SK-N-SH treated with all-trans-retinoic acid at 6 μM for 48 hours (cell line): ENCODE data around the gene UROS.

Experiments
- ATAC-seq: fragments of 200-7000 bp; cut with Tn5 transposase; 3 replicates; pipeline ENCODE4 v1.9.1; 2020; ENCODE audit warnings: mild to moderate bottlenecking, moderate library complexity
- ARNTL ChIP-seq: fragments of 450-650 bp; formaldehyde crosslinking; IDR thresholded peaks from 2 replicates; pipeline ENCODE4 v1.5.0; 2020; ENCODE audit warnings: low read depth, mild to moderate bottlenecking, moderate library complexity, borderline replicate concordance
- BACH2 ChIP-seq: fragments of 250-450 bp; sonication (Bioruptor Pico); IDR thresholded peaks from 2 replicates; pipeline ENCODE4 v1.9.0; 2021; ENCODE audit warnings: mild to moderate bottlenecking, borderline replicate concordance
- CSDC2 ChIP-seq: fragments of 250-450 bp; sonication (Bioruptor Pico); IDR thresholded peaks from 2 replicates; pipeline ENCODE4 v1.5.0; 2020; ENCODE audit warnings: mild to moderate bottlenecking, moderate library complexity
- ESRRG ChIP-seq: fragments of 250-450 bp; sonication (Bioruptor Pico); IDR thresholded peaks from 2 replicates; pipeline ENCODE4 v1.6.1; 2021; ENCODE audit warnings: mild to moderate bottlenecking
- GLIS3 ChIP-seq: fragments of 250-450 bp; sonication (Bioruptor Pico); IDR thresholded peaks from 2 replicates; pipeline ENCODE4 v1.5.0; 2020; ENCODE audit warnings: mild to moderate bottlenecking, moderate library complexity
- ISL1 ChIP-seq: fragments of 250-450 bp; sonication (Bioruptor Pico); IDR thresholded peaks from 2 replicates; pipeline ENCODE4 v2.1.2; 2022; ENCODE audit warnings: mild to moderate bottlenecking, moderate library complexity
- OSR1 ChIP-seq: fragments of 250-450 bp; sonication (Bioruptor Pico); IDR thresholded peaks from 2 replicates; pipeline ENCODE4 v1.8.0; 2022; ENCODE audit warnings: moderate library complexity, mild to moderate bottlenecking, inconsistent platforms
- PPARA ChIP-seq: fragments of 250-450 bp; sonication (Bioruptor Pico); IDR thresholded peaks from 2 replicates; pipeline ENCODE4 v1.5.0; 2020; ENCODE audit warnings: mild to moderate bottlenecking, borderline replicate concordance
- RARB ChIP-seq: fragments of 250-450 bp; sonication (Bioruptor Pico); IDR thresholded peaks from 2 replicates; pipeline ENCODE4 v1.8.0; 2021; ENCODE audit warnings: mild to moderate bottlenecking, moderate library complexity
- SNAI2 ChIP-seq: fragments of 250-450 bp; sonication (Bioruptor Pico); IDR thresholded peaks from 2 replicates; pipeline ENCODE4 v1.5.0; 2020; ENCODE audit warnings: mild to moderate bottlenecking, moderate library complexity
- TCF4 ChIP-seq: fragments of 250-450 bp; sonication (Bioruptor Pico); IDR thresholded peaks from 2 replicates; pipeline ENCODE4 v1.8.0; 2021; ENCODE audit warnings: mild to moderate bottlenecking, moderate library complexity, borderline replicate concordance
- TOX ChIP-seq: fragments of 250-450 bp; sonication (Bioruptor Pico); IDR thresholded peaks from 2 replicates; pipeline ENCODE4 v1.8.0; 2021; ENCODE audit warnings: mild to moderate bottlenecking, moderate library complexity, borderline replicate concordance
- ZC3H10 ChIP-seq: fragments of 250-450 bp; sonication (Bioruptor Pico); IDR thresholded peaks from 2 replicates; pipeline ENCODE4 v1.5.1; 2021; ENCODE audit warnings: mild to moderate bottlenecking, moderate library complexity
- ZFP3 ChIP-seq: fragments of 250-450 bp; sonication (Bioruptor Pico); IDR thresholded peaks from 2 replicates; pipeline ENCODE4 v1.5.0; 2020; ENCODE audit warnings: mild to moderate bottlenecking, moderate library complexity
- ZFP30 ChIP-seq: fragments of 450-650 bp; formaldehyde crosslinking; IDR thresholded peaks from 2 replicates; pipeline ENCODE4 v1.5.0; 2022; ENCODE audit warnings: mild to moderate bottlenecking, moderate library complexity
- ZNF565 ChIP-seq: fragments of 450-650 bp; formaldehyde crosslinking; conservative IDR thresholded peaks from 2 replicates; pipeline ENCODE4 v1.5.0; 2020; ENCODE audit warnings: low read depth, mild to moderate bottlenecking, moderate library complexity
- ZNF8 ChIP-seq: fragments of 450-650 bp; formaldehyde crosslinking; IDR thresholded peaks from 2 replicates; pipeline ENCODE4 v1.5.0; 2020; ENCODE audit warnings: mild to moderate bottlenecking, moderate library complexity
- TF ChIP-seq, protein P1 (sequence below): fragments of 250-450 bp; sonication (Bioruptor Pico); IDR thresholded peaks from 2 replicates; pipeline ENCODE4 v1.8.0; 2021; ENCODE audit warnings: low read depth, mild to moderate bottlenecking, moderate library complexity, borderline replicate concordance
- TF ChIP-seq, protein P2 (sequence below): fragments of 250-450 bp; sonication (Bioruptor Pico); IDR thresholded peaks from 2 replicates; pipeline ENCODE4 v1.8.0; 2020; ENCODE audit warnings: mild to moderate bottlenecking, moderate library complexity, borderline replicate concordance
- TF ChIP-seq, protein P3 (sequence below): fragments of 250-450 bp; sonication (Bioruptor Pico); IDR thresholded peaks from 2 replicates; pipeline ENCODE4 v1.5.1; 2021; ENCODE audit warnings: mild to moderate bottlenecking, moderate library complexity
- TF ChIP-seq, protein P4 (sequence below): fragments of 250-450 bp; sonication (Bioruptor Pico); IDR thresholded peaks from 2 replicates; pipeline ENCODE4 v1.5.1; 2020; ENCODE audit warnings: low read depth, mild to moderate bottlenecking, moderate library complexity

The UROS gene

GRCh38 chr10:125868372-125868975 lies 45.4 kb upstream of the UROS start (continued):
- TF ChIP-seq, protein P1, sequence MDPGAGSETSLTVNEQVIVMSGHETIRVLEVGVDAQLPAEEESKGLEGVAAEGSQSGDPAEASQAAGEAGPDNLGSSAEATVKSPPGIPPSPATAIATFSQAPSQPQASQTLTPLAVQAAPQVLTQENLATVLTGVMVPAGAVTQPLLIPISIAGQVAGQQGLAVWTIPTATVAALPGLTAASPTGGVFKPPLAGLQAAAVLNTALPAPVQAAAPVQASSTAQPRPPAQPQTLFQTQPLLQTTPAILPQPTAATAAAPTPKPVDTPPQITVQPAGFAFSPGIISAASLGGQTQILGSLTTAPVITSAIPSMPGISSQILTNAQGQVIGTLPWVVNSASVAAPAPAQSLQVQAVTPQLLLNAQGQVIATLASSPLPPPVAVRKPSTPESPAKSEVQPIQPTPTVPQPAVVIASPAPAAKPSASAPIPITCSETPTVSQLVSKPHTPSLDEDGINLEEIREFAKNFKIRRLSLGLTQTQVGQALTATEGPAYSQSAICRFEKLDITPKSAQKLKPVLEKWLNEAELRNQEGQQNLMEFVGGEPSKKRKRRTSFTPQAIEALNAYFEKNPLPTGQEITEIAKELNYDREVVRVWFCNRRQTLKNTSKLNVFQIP (CRISPR knock-in tag) = no peak
- TF ChIP-seq ARNTL (CRISPR knock-in tag) = no peak
- no peak for TF ChIP-seq BACH2 (CRISPR knock-in tag)
- no peak for TF ChIP-seq ZNF8 (CRISPR knock-in tag)
- no peak for TF ChIP-seq ZC3H10 (CRISPR knock-in tag)
- TF ChIP-seq PPARA (CRISPR knock-in tag) = no peak
- no peak for TF ChIP-seq ESRRG (CRISPR knock-in tag)
- no peak for TF ChIP-seq ZNF565

DNA sequence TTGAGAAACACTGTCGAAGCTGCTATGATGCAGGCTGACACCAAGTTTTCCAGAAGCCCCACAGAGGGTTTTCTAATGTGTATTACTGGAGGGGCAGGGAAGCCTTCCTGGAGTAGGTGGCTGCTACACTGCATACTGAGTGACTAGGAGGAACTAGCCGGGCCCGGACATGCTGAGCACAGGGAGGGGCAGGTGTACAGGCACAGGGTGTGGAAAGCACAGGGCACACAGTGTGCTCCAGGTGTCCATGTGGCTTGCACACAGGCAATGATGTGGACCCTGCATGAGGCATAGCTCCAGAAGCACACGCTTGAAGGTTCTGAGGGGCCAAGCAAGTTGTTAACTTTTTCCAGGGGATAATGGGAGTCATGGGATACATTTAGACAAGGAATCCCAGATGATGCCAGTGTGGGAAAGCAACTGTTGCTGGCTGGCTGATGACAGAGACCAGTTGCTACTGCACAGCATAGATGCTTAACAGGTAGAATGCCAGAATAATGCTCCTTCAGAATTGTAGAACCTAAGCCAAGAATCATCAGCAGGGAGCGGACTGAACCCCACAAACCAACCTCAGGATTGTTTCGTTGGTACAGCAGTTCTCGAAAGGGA lies 43.5 kb upstream of the UROS start:
- ATAC-seq = no peak
- TF ChIP-seq, protein P2, sequence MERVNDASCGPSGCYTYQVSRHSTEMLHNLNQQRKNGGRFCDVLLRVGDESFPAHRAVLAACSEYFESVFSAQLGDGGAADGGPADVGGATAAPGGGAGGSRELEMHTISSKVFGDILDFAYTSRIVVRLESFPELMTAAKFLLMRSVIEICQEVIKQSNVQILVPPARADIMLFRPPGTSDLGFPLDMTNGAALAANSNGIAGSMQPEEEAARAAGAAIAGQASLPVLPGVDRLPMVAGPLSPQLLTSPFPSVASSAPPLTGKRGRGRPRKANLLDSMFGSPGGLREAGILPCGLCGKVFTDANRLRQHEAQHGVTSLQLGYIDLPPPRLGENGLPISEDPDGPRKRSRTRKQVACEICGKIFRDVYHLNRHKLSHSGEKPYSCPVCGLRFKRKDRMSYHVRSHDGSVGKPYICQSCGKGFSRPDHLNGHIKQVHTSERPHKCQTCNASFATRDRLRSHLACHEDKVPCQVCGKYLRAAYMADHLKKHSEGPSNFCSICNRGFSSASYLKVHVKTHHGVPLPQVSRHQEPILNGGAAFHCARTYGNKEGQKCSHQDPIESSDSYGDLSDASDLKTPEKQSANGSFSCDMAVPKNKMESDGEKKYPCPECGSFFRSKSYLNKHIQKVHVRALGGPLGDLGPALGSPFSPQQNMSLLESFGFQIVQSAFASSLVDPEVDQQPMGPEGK (CRISPR knock-in tag) = no peak
- TF ChIP-seq CSDC2 (CRISPR knock-in tag) (no peak), BACH2 (CRISPR knock-in tag) (no peak), ZFP3 (CRISPR knock-in tag) (no peak), TCF4 (CRISPR knock-in tag) (no peak)

DNA sequence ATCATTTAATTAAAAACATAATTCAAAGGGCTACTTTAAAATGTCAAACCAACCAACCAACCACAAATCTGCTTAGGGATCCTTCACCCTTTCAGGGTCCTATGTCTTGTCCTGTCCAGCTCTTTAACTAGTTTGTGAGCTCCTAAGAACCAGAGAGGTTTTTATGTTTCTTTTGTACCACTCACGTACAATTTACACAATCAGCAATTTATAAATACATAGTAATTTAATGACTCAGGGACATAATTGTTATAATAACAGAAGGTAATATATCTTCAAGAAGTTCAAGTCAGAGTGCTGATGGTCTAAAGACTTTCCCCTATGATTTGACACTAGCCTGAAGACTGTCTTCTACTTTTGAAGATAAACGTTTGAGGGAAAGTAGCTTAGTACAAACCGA lies 42.1 kb upstream of the UROS start:
- no peak for TF ChIP-seq PPARA (CRISPR knock-in tag)
- TF ChIP-seq, all 23 proteins: peak for 0
- ATAC-seq = no peak

GRCh38 chr10:125859128-125859817 lies 36.2 kb upstream of the UROS start:
- no peak for ATAC-seq
- TF ChIP-seq TCF4 (CRISPR knock-in tag) (no peak), ZNF8 (CRISPR knock-in tag) (no peak), ARNTL (CRISPR knock-in tag) (no peak), ZNF565 (no peak), ZFP3 (CRISPR knock-in tag) (no peak), ZFP30 (CRISPR knock-in tag) (no peak), OSR1 (CRISPR knock-in tag) (no peak), ISL1 (CRISPR knock-in tag) (no peak), TOX (CRISPR knock-in tag) (no peak), PPARA (CRISPR knock-in tag) (no peak), ESRRG (CRISPR knock-in tag) (no peak), SNAI2 (CRISPR knock-in tag) (no peak), RARB (CRISPR knock-in tag) (no peak), BACH2 (CRISPR knock-in tag) (no peak), GLIS3 (CRISPR knock-in tag) (no peak)
- TF ChIP-seq, protein P3, sequence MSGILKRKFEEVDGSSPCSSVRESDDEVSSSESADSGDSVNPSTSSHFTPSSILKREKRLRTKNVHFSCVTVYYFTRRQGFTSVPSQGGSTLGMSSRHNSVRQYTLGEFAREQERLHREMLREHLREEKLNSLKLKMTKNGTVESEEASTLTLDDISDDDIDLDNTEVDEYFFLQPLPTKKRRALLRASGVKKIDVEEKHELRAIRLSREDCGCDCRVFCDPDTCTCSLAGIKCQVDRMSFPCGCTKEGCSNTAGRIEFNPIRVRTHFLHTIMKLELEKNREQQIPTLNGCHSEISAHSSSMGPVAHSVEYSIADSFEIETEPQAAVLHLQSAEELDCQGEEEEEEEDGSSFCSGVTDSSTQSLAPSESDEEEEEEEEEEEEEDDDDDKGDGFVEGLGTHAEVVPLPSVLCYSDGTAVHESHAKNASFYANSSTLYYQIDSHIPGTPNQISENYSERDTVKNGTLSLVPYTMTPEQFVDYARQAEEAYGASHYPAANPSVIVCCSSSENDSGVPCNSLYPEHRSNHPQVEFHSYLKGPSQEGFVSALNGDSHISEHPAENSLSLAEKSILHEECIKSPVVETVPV (CRISPR knock-in tag) = no peak
- TF ChIP-seq, protein P4, sequence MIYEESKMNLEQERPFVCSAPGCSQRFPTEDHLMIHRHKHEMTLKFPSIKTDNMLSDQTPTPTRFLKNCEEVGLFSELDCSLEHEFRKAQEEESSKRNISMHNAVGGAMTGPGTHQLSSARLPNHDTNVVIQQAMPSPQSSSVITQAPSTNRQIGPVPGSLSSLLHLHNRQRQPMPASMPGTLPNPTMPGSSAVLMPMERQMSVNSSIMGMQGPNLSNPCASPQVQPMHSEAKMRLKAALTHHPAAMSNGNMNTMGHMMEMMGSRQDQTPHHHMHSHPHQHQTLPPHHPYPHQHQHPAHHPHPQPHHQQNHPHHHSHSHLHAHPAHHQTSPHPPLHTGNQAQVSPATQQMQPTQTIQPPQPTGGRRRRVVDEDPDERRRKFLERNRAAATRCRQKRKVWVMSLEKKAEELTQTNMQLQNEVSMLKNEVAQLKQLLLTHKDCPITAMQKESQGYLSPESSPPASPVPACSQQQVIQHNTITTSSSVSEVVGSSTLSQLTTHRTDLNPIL (CRISPR knock-in tag) = no peak
- TF ChIP-seq, protein P2 (CRISPR knock-in tag) = no peak
- TF ChIP-seq, protein P1 (CRISPR knock-in tag) = no peak
